Central memory CD8-positive, alpha-beta T cell (primary cell): ENCODE results near the gene TXNIP.

Experiments used
- ATAC-seq: fragments of 150-1000 bp; cut with Tn5 transposase; replicated peaks from 2 replicates; pipeline ENCODE4 v1.10.0; 2022; ENCODE audit warnings: mild to moderate bottlenecking, moderate FRiP score, moderate number of reproducible peaks; ENCODE audit not compliant: poor library complexity, severe bottlenecking; ENCODE audit errors: extremely low read depth
- DNase-seq, 2 donors: peaks; one replicate each; pipeline ENCODE4 v3.0.0; 2021; ENCODE audit warnings: low spot score in 2 of 2
- H3K27ac Mint-ChIP-seq: one replicate; pipeline ENCODE4 v1.8.0; 2022; ENCODE audit warnings: low read depth, mild to moderate bottlenecking, moderate library complexity, mixed read lengths
- H3K27me3 Mint-ChIP-seq: one replicate; pipeline ENCODE4 v1.8.0; 2022; ENCODE audit warnings: mixed read lengths
- H3K36me3 Mint-ChIP-seq: one replicate; pipeline ENCODE4 v1.8.0; 2022; ENCODE audit warnings: mild to moderate bottlenecking, moderate library complexity, mixed read lengths; ENCODE audit not compliant: insufficient read depth
- H3K4me1 Mint-ChIP-seq: one replicate; pipeline ENCODE4 v1.8.0; 2022; ENCODE audit warnings: mixed read lengths
- H3K4me3 Mint-ChIP-seq: one replicate; pipeline ENCODE4 v1.8.0; 2022; ENCODE audit warnings: mild to moderate bottlenecking, moderate library complexity, mixed read lengths
- H3K9me3 Mint-ChIP-seq: one replicate; pipeline ENCODE4 v1.8.0; 2022; ENCODE audit warnings: mixed read lengths

Gene TXNIP

GRCh38 chr1:145962157-145963102 lies 33.9 kb downstream of the TXNIP start:
- Mint-ChIP-seq H3K9me3 (no peaks in the 10 kb centered on the region), H3K4me3 (peak overlapping the region; percentile 89), H3K36me3 (peaks cover 5% of the 10 kb centered on the region), H3K27me3 (no peaks in the 10 kb centered on the region), H3K4me1 (peaks cover 63% of the 10 kb centered on the region), H3K27ac (peak overlapping the region; percentile 82)
- no peak for ATAC-seq
- DNase-seq: no peak

GRCh38 chr1:145961425-145962156 lies 34.8 kb downstream of the TXNIP start:
- peak overlapping the region; percentile 85 for H3K27ac Mint-ChIP-seq
- peaks cover 12% of the 10 kb centered on the region for H3K36me3 Mint-ChIP-seq
- no peak for DNase-seq
- ATAC-seq: no peak
- H3K9me3 Mint-ChIP-seq: no peaks in the 10 kb centered on the region
- peak overlapping the region; percentile 89 for H3K4me3 Mint-ChIP-seq
- no peaks in the 10 kb centered on the region for H3K27me3 Mint-ChIP-seq
- H3K4me1 Mint-ChIP-seq: peaks cover 71% of the 10 kb centered on the region

- no peak for DNase-seq
- Mint-ChIP-seq H3K27me3 (no peaks in the 10 kb centered on the region), H3K36me3 (peaks cover 11% of the 10 kb centered on the region), H3K4me3 (peak overlapping the region; percentile 89), H3K27ac (peak overlapping the region; percentile 85), H3K9me3 (no peaks in the 10 kb centered on the region), H3K4me1 (peaks cover 75% of the 10 kb centered on the region)
- ATAC-seq: no peak
Measured at GRCh38 chr1:145961109-145961424, 35.3 kb downstream of the TXNIP start.

- Mint-ChIP-seq H3K36me3 (peaks cover 10% of the 10 kb centered on the region), H3K27ac (peak overlapping the region; percentile 85), H3K27me3 (no peaks in the 10 kb centered on the region), H3K4me3 (peak overlapping the region; percentile 89), H3K4me1 (peaks cover 80% of the 10 kb centered on the region), H3K9me3 (no peaks in the 10 kb centered on the region)
- DNase-seq (no peak), ATAC-seq (no peak)
Measured at GRCh38 chr1:145960468-145961108, 35.8 kb downstream of the TXNIP start.

- no peaks in the 10 kb centered on the region for H3K9me3 Mint-ChIP-seq
- peaks cover 10% of the 10 kb centered on the region for H3K36me3 Mint-ChIP-seq
- H3K4me3 Mint-ChIP-seq: peak overlapping the region; percentile 89
- peaks cover 81% of the 10 kb centered on the region for H3K4me1 Mint-ChIP-seq
- ATAC-seq: no peak
- no peak overlapping the region for H3K27ac Mint-ChIP-seq
- DNase-seq: no peak
- H3K27me3 Mint-ChIP-seq: no peaks in the 10 kb centered on the region
Measured at GRCh38 chr1:145959957-145960467, 36.4 kb downstream of the TXNIP start.

GRCh38 chr1:145959333-145959732 lies 37.0 kb downstream of the TXNIP start:
- H3K4me1 Mint-ChIP-seq: peaks cover 83% of the 10 kb centered on the region
- H3K4me3 Mint-ChIP-seq: peak overlapping the region; percentile 89
- no peaks in the 10 kb centered on the region for H3K9me3 Mint-ChIP-seq
- H3K27me3 Mint-ChIP-seq: no peaks in the 10 kb centered on the region
- H3K27ac Mint-ChIP-seq: no peak overlapping the region
- H3K36me3 Mint-ChIP-seq: peaks cover 11% of the 10 kb centered on the region
- DNase-seq: no peak
- no peak for ATAC-seq

- peaks cover 83% of the 10 kb centered on the region for H3K4me1 Mint-ChIP-seq
- peaks cover 12% of the 10 kb centered on the region for H3K36me3 Mint-ChIP-seq
- peak overlapping the region; percentile 89 for H3K27ac Mint-ChIP-seq
- H3K9me3 Mint-ChIP-seq: no peaks in the 10 kb centered on the region
- H3K27me3 Mint-ChIP-seq: no peaks in the 10 kb centered on the region
- no peak overlapping the region for H3K4me3 Mint-ChIP-seq
- no peak for ATAC-seq
- no peak for DNase-seq
Measured at GRCh38 chr1:145958734-145959133, 37.6 kb downstream of the TXNIP start.

- peak within 1 kb of the TSS; percentile 89 for H3K27ac Mint-ChIP-seq
- ATAC-seq (peak; percentile 90), DNase-seq (peak; percentile 87 to 93)
- peak within 1 kb of the TSS; percentile 91 for H3K4me3 Mint-ChIP-seq
- no peaks in the 10 kb centered on the region for H3K27me3 Mint-ChIP-seq
- H3K36me3 Mint-ChIP-seq: peaks cover 11% of the 10 kb centered on the region
- H3K4me1 Mint-ChIP-seq: peaks cover 78% of the 10 kb centered on the region
- H3K9me3 Mint-ChIP-seq: no peaks in the 10 kb centered on the region
Measured at GRCh38 chr1:145957443-145958319, 38.7 kb downstream of the TXNIP start, which contains the start of gene LIX1L. Gene LIX1L, minus strand, starts transcription at chr1:145958017. Its CDS starts 90 bp downstream, at chr1:145957927.

GRCh38 chr1:145956781-145957442 lies 39.5 kb downstream of the TXNIP start:
- no peak for DNase-seq
- ATAC-seq: no peak
- Mint-ChIP-seq H3K4me1 (peaks cover 77% of the 10 kb centered on the region), H3K27ac (peak overlapping the region; percentile 89), H3K27me3 (no peaks in the 10 kb centered on the region), H3K36me3 (peaks cover 12% of the 10 kb centered on the region), H3K9me3 (no peaks in the 10 kb centered on the region), H3K4me3 (peak overlapping the region; percentile 91)

GRCh38 chr1:145956361-145956760 lies 40.0 kb downstream of the TXNIP start:
- DNase-seq (no peak), ATAC-seq (no peak)
- H3K9me3 Mint-ChIP-seq: no peaks in the 10 kb centered on the region
- H3K4me3 Mint-ChIP-seq: peak overlapping the region; percentile 91
- peaks cover 15% of the 10 kb centered on the region for H3K36me3 Mint-ChIP-seq
- H3K27me3 Mint-ChIP-seq: no peaks in the 10 kb centered on the region
- H3K27ac Mint-ChIP-seq: peak overlapping the region; percentile 89
- H3K4me1 Mint-ChIP-seq: peaks cover 77% of the 10 kb centered on the region

- ATAC-seq: no peak
- Mint-ChIP-seq H3K27ac (no peak overlapping the region), H3K27me3 (no peaks in the 10 kb centered on the region), H3K36me3 (peaks cover 15% of the 10 kb centered on the region), H3K4me1 (peaks cover 80% of the 10 kb centered on the region), H3K9me3 (no peaks in the 10 kb centered on the region), H3K4me3 (peak overlapping the region; percentile 91)
- DNase-seq: no peak
Measured at GRCh38 chr1:145955436-145955835, 40.9 kb downstream of the TXNIP start.
